Measurements from ENCODE around the gene NFX1.

DNA sequence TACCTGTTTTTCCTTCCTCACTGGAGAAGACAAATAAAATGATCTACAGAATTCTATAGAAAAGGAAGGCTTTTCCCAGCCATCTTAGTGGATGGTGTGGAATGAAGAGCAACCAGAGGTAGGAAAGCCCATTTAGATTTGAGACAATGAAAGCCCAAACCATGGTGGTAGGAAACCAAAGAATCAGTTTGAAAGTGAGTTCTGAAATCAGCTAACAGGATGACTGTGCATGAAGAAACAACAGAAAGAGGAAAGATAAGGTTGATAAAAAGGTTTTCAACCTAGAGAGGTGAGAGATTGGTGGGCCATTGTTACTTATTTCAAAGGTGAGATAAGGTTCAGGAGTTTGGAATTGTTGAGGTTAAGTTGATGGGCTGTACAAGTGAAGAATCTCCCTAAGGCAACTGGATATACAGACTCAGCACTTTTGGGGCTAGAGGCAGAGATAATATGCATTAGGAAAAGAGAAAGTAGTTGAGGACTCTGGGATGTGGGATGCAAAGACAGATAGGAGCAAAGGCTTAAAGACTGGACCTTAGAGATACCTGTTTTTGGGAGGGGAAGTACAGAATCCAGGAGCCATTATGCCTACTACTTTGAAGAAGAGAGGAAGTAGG is 23.1 kb upstream of the NFX1 start:
- TF ChIP-seq, protein P1, sequence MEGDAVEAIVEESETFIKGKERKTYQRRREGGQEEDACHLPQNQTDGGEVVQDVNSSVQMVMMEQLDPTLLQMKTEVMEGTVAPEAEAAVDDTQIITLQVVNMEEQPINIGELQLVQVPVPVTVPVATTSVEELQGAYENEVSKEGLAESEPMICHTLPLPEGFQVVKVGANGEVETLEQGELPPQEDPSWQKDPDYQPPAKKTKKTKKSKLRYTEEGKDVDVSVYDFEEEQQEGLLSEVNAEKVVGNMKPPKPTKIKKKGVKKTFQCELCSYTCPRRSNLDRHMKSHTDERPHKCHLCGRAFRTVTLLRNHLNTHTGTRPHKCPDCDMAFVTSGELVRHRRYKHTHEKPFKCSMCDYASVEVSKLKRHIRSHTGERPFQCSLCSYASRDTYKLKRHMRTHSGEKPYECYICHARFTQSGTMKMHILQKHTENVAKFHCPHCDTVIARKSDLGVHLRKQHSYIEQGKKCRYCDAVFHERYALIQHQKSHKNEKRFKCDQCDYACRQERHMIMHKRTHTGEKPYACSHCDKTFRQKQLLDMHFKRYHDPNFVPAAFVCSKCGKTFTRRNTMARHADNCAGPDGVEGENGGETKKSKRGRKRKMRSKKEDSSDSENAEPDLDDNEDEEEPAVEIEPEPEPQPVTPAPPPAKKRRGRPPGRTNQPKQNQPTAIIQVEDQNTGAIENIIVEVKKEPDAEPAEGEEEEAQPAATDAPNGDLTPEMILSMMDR (conservative IDR thresholded peaks at IDR 0.05; ENCODE audit: low read depth, low read length): no peak
- no peak for TF ChIP-seq EZH2 (IDR thresholded peaks at IDR 0.05; ENCODE audit: borderline replicate concordance, low read depth, low read length, poor library complexity, severe bottlenecking)
